IMR-90 (cell line): Measurements from ENCODE around the gene ADTRP. TPM values are rescaled to one million over a fixed set of nuclear protein-coding genes. Genes with fewer than 3 reads are reported as not detected.

Experiments
- ATAC-seq: fragments of 200-7000 bp; cut with Tn5 transposase; 2 replicates; pipeline ENCODE4 v1.9.1; 2020; ENCODE audit warnings: low read depth, mild to moderate bottlenecking, moderate library complexity
- BruUV-seq: library from RNA; stranded (reverse); fragments of 400-500 nt; replicated peaks from 2 replicates; lab custom pipeline; 2021; lab: Mats Ljungman, UMichigan
- CTCF ChIA-PET: fragments of 300-600 bp; formaldehyde crosslinking; extraction: SDS; loops from one replicate; lab custom pipeline; 2021; ENCODE audit warnings: antibody characterized with exemption; lab: Yijun Ruan, JAX
- POLR2A ChIA-PET: fragments of 300-600 bp; sonication (Branson Sonifier 250); formaldehyde crosslinking; loops from one replicate; lab custom pipeline; 2022; ENCODE audit warnings: antibody characterized with exemption; ENCODE audit not compliant: unreplicated experiment; lab: Charles Lee
- DNase-seq: peaks from one replicate; pipeline ENCODE4 v3.0.0; 2013
- H2AFZ ChIP-seq: replicated peaks from 2 replicates; pipeline ENCODE3; 2013; ENCODE audit warnings: low read length, mild to moderate bottlenecking; ENCODE audit not compliant: poor library complexity
- H2AK5ac ChIP-seq: 2 replicates; pipeline ENCODE4 v1.6.1; 2013; ENCODE audit warnings: low read depth, low read length, inconsistent platforms
- H2AK9ac ChIP-seq: replicated peaks from 2 replicates; pipeline ENCODE3; 2013; ENCODE audit warnings: mild to moderate bottlenecking, low read depth, low read length, moderate library complexity; ENCODE audit not compliant: poor library complexity
- H2BK120ac ChIP-seq: 2 replicates; pipeline ENCODE4 v1.6.1; 2013; ENCODE audit warnings: low read depth, low read length, inconsistent platforms
- H2BK15ac ChIP-seq: 3 replicates; pipeline ENCODE4 v1.6.1; 2013; ENCODE audit warnings: low read depth, low read length, inconsistent platforms
- H2BK20ac ChIP-seq: 2 replicates; pipeline ENCODE4 v1.6.1; 2013; ENCODE audit warnings: low read depth, mild to moderate bottlenecking, inconsistent platforms, low read length, moderate library complexity
- H2BK5ac ChIP-seq: 2 replicates; pipeline ENCODE4 v1.6.1; 2013; ENCODE audit warnings: mild to moderate bottlenecking, low read depth, low read length, inconsistent platforms; ENCODE audit not compliant: poor library complexity, severe bottlenecking
- H3K14ac ChIP-seq: replicated peaks from 2 replicates; pipeline ENCODE4 v1.6.1; 2013; ENCODE audit warnings: low read depth, low read length, inconsistent platforms
- H3K18ac ChIP-seq: 2 replicates; pipeline ENCODE4 v1.6.1; 2013; ENCODE audit warnings: low read depth, low read length, control low read depth
- H3K23ac ChIP-seq: 2 replicates; pipeline ENCODE4 v1.6.1; 2013; ENCODE audit warnings: low read depth, low read length, inconsistent platforms
- H3K27ac ChIP-seq: 2 replicates; pipeline ENCODE4 v1.5.1; 2013; ENCODE audit warnings: mild to moderate bottlenecking, control low read depth, low read length; ENCODE audit not compliant: insufficient read depth
- H3K27me3 ChIP-seq: 2 replicates; pipeline ENCODE4 v1.6.1; 2013; ENCODE audit warnings: low read length; ENCODE audit not compliant: control insufficient read depth, insufficient read depth
- H3K36me3 ChIP-seq: 2 replicates; pipeline ENCODE4 v1.6.1; 2013; ENCODE audit warnings: low read length, mixed read lengths; ENCODE audit not compliant: control insufficient read depth, insufficient read depth
- H3K4ac ChIP-seq: 2 replicates; pipeline ENCODE4 v1.6.1; 2013; ENCODE audit warnings: low read depth, low read length, inconsistent platforms
- H3K4me1 ChIP-seq: 2 replicates; pipeline ENCODE4 v1.6.1; 2013; ENCODE audit warnings: low read length, mixed read lengths; ENCODE audit not compliant: control insufficient read depth, insufficient read depth
- H3K4me2 ChIP-seq: 2 replicates; pipeline ENCODE4 v1.6.1; 2013; ENCODE audit warnings: low read depth, mild to moderate bottlenecking, control low read depth, low read length, moderate library complexity
- H3K4me3 ChIP-seq: 2 replicates; pipeline ENCODE4 v1.5.1; 2013; ENCODE audit warnings: low read depth, mild to moderate bottlenecking, control low read depth, low read length, moderate library complexity; ENCODE audit not compliant: insufficient read depth
- H3K56ac ChIP-seq: 2 replicates; pipeline ENCODE4 v1.6.1; 2013; ENCODE audit warnings: low read length, inconsistent platforms; ENCODE audit not compliant: insufficient read depth; ENCODE audit errors: extremely low read depth
- H3K79me1 ChIP-seq, 2 experiments: 2 replicates each; pipeline ENCODE4 v1.6.1; 2013; ENCODE audit warnings: low read length in 2 of 2, inconsistent platforms in 1 of 2, low read depth in 1 of 2
- H3K9ac ChIP-seq: 2 replicates; pipeline ENCODE4 v1.6.1; 2013; ENCODE audit warnings: low read depth, low read length, control low read depth
- H3K9me1 ChIP-seq: 2 replicates; pipeline ENCODE4 v1.6.1; 2013; ENCODE audit warnings: low read length, inconsistent platforms; ENCODE audit not compliant: insufficient read depth
- H3K9me3 ChIP-seq: 2 replicates; pipeline ENCODE4 v1.6.1; 2013; ENCODE audit warnings: low read length; ENCODE audit not compliant: control insufficient read depth, insufficient read depth
- H4K20me1 ChIP-seq: 2 replicates; pipeline ENCODE4 v1.6.1; 2013; ENCODE audit warnings: low read length, inconsistent platforms; ENCODE audit not compliant: insufficient read depth
- H4K5ac ChIP-seq: 2 replicates; pipeline ENCODE4 v1.6.1; 2013; ENCODE audit warnings: mild to moderate bottlenecking, low read depth, low read length, control low read depth
- H4K8ac ChIP-seq, 2 experiments: 2 replicates each; pipeline ENCODE4 v1.6.1; 2013; ENCODE audit warnings: low read depth in 2 of 2, low read length in 2 of 2, control low read depth in 1 of 2, inconsistent platforms in 1 of 2
- H4K91ac ChIP-seq: 2 replicates; pipeline ENCODE4 v1.6.1; 2013; ENCODE audit warnings: low read depth, low read length, inconsistent platforms; ENCODE audit not compliant: insufficient read depth
- NFE2L2 ChIP-seq: fragments of 150-350 bp; IDR thresholded peaks from 2 replicates; pipeline ENCODE4 v1.6.1; 2016; ENCODE audit warnings: low read depth, mild to moderate bottlenecking, low read length
- WGBS, 2 experiments: methylation state at CpG; one replicate each; pipeline versions ENCODE4 v1.1.5 to v1.1.7; 2013; ENCODE audit warnings: missing lambda C conversion rate in 2 of 2; ENCODE audit not compliant: insufficient read length in 1 of 2; ENCODE audit errors: extremely low coverage in 2 of 2; 5-methylcytosine and 5-hydroxymethylcytosine counted together
- dilution Hi-C: fragments of 300-500 bp; cut with HindIII; formaldehyde crosslinking; loops from one replicate; pipeline ENCODE4 v1.14.3; 2018; ENCODE audit warnings: low sequenced_read_pairs; ENCODE audit not compliant: unreplicated experiment
- in situ Hi-C: fragments of 300-500 bp; cut with MboI; formaldehyde crosslinking; loops from 3 replicates; pipeline ENCODE4 v1.14.3; 2019; ENCODE audit warnings: low sequenced_read_pairs, inconsistent platforms, mixed read lengths
- intact Hi-C: fragments of 100-400 bp; cut with micrococcal nuclease; formaldehyde crosslinking; loops from 2 replicates; pipeline ENCODE4 v1.10.0; 2022
- polyA plus RNA-seq, 3 experiments: library from polyadenylated mRNA; depleted of rRNA; stranded (reverse); fragments of >200 nt; gene quantifications; 2 replicates each; pipeline ENCODE4 v1.2.3, GENCODE V29; 2012; ENCODE audit warnings: low replicate concordance in 1 of 3
- total RNA-seq: library from RNA; depleted of rRNA; stranded (reverse); fragments of >200 nt; gene quantifications from 2 replicates; pipeline ENCODE4 v1.2.3, GENCODE V29; 2012

The ADTRP gene
- total and polyA plus RNA-seq, 2 of the 4 experiments (the other 2 are of a cell fraction) = 0.50 to 0.72 TPM

DNA sequence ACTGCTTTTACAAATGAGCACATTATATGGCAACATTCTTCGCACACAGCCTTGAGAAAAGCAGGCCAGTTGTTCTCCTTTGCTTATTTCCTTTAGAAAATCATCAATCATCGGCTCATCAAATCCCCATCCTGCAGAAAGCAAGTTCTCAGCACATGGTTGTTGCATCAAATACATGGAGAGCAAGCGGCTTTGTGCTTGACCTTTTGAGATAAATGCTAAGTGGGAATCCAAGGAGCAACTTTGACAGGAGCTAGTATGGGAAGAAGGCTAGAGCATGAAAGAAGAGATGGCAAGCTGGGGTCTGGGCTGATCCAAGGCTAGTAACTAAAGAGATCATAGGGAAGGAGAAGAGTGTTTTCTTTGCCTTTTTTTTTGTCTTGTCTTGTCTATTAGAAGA is 43.2 kb upstream of the ADTRP start:
- Histone ChIP-seq H4K5ac (no peak overlapping the region), H4K20me1 (no peaks in the 10 kb centered on the region), H3K9ac (no peak overlapping the region), H3K27me3 (no peaks in the 10 kb centered on the region), H3K4me3 (no peak overlapping the region), H2BK120ac (no peak overlapping the region), H3K18ac (no peak overlapping the region), H3K4ac (no peak overlapping the region), H3K23ac (no peak overlapping the region), H3K36me3 (no peaks in the 10 kb centered on the region), H3K4me2 (no peak overlapping the region), H3K9me1 (no peaks in the 10 kb centered on the region), H2AK5ac (no peak overlapping the region), H2BK15ac (no peak overlapping the region), H2BK20ac (no peak overlapping the region), H2AFZ (no peak overlapping the region), H3K9me3 (no peaks in the 10 kb centered on the region), H2AK9ac (no peak overlapping the region), H4K91ac (no peak overlapping the region), H3K14ac (no peak overlapping the region), H2BK5ac (no peak overlapping the region), H3K27ac (no peak overlapping the region), H3K4me1 (no peaks in the 10 kb centered on the region), H4K8ac (no peak overlapping the region), H3K79me1 (no peaks in the 10 kb centered on the region), H3K56ac (no peak overlapping the region)
- no TSS peak for BruUV-seq
- in situ Hi-C loops = no loop called here
- 80% methylated on average over 1 of the region's 3 CpGs; no CpG with 5 or more reads in 1 of the 2 experiments for WGBS, 2 experiments
- DNase-seq (no peak), ATAC-seq (no peak)
- POLR2A ChIA-PET = no interaction called here
- CTCF ChIA-PET = no interaction called here
- intact Hi-C loops = no loop called here
- dilution Hi-C loops = no loop called here
- no peak for TF ChIP-seq NFE2L2
